WTC11 (cell line): ENCODE results near the gene CASP8. TPM values are rescaled to one million over a fixed set of nuclear protein-coding genes. Genes with fewer than 3 reads are reported as not detected.

Source experiments
- ATAC-seq: fragments of 200-7000 bp; cut with Tn5 transposase; 2 replicates; pipeline ENCODE4 v1.10.0; 2021; ENCODE audit warnings: mild to moderate bottlenecking, moderate library complexity
- CTCF ChIA-PET: fragments of 300-600 bp; sonication (Branson Sonifier 250); formaldehyde crosslinking; loops from one replicate; lab custom pipeline; 2021; ENCODE audit warnings: antibody characterized with exemption; lab: Charles Lee
- POLR2A ChIA-PET: fragments of 350-600 bp; sonication (Branson Sonifier 250); formaldehyde crosslinking; loops from one replicate; lab custom pipeline; 2021; ENCODE audit warnings: antibody characterized with exemption; lab: Charles Lee
- DNase-seq: peaks from one replicate; pipeline ENCODE4 v3.0.0; 2021; ENCODE audit warnings: low spot score
- H3K27ac Mint-ChIP-seq: 2 replicates; pipeline ENCODE4 v1.8.0; 2021; ENCODE audit warnings: mixed read lengths
- H3K27me3 Mint-ChIP-seq: 2 replicates; pipeline ENCODE4 v1.8.0; 2021; ENCODE audit warnings: low read depth, mild to moderate bottlenecking, moderate library complexity, mixed read lengths
- H3K36me3 Mint-ChIP-seq: 2 replicates; pipeline ENCODE4 v1.8.0; 2021; ENCODE audit warnings: mixed read lengths
- H3K4me1 Mint-ChIP-seq: 2 replicates; pipeline ENCODE4 v1.8.0; 2022; ENCODE audit warnings: mixed read lengths
- H3K4me3 Mint-ChIP-seq: 2 replicates; pipeline ENCODE4 v1.8.0; 2021; ENCODE audit warnings: mild to moderate bottlenecking, moderate library complexity, mixed read lengths
- H3K9me3 Mint-ChIP-seq: 2 replicates; pipeline ENCODE4 v1.8.0; 2021; ENCODE audit warnings: mixed read lengths
- ELF4 ChIP-seq: sonication (generic); formaldehyde crosslinking; IDR thresholded peaks from 2 replicates; pipeline ENCODE4 v1.8.1; 2022; ENCODE audit warnings: low read depth, mild to moderate bottlenecking, moderate library complexity, missing genetic modification reagents
- FOXJ3 ChIP-seq: sonication (generic); formaldehyde crosslinking; IDR thresholded peaks from 2 replicates; pipeline ENCODE4 v1.9.0; 2021; ENCODE audit warnings: missing genetic modification reagents, mild to moderate bottlenecking, borderline replicate concordance
- FOXP1 ChIP-seq: sonication (generic); formaldehyde crosslinking; IDR thresholded peaks from 2 replicates; pipeline ENCODE4 v1.8.0; 2022; ENCODE audit warnings: missing genetic modification reagents, mild to moderate bottlenecking, moderate library complexity, borderline replicate concordance
- GRHL2 ChIP-seq: fragments of 250-450 bp; sonication (Bioruptor Pico); IDR thresholded peaks from 2 replicates; pipeline ENCODE4 v1.8.0; 2022; ENCODE audit warnings: mild to moderate bottlenecking, moderate library complexity; ENCODE audit not compliant: insufficient replicate concordance, severe bottlenecking
- KAT7 ChIP-seq: sonication (generic); formaldehyde crosslinking; IDR thresholded peaks from 2 replicates; pipeline ENCODE4 v1.8.1; 2023; ENCODE audit warnings: missing genetic modification reagents, mild to moderate bottlenecking, borderline replicate concordance
- MXD4 ChIP-seq: fragments of 250-450 bp; sonication (Bioruptor Pico); IDR thresholded peaks from 2 replicates; pipeline ENCODE4 v1.8.0; 2021; ENCODE audit warnings: mild to moderate bottlenecking, moderate library complexity, borderline replicate concordance
- MYBL2 ChIP-seq: sonication (generic); formaldehyde crosslinking; IDR thresholded peaks from 2 replicates; pipeline ENCODE4 v1.8.1; 2023; ENCODE audit warnings: mild to moderate bottlenecking, moderate library complexity, missing genetic modification reagents
- NFYB ChIP-seq: sonication (generic); formaldehyde crosslinking; conservative IDR thresholded peaks from 2 replicates; pipeline ENCODE4 v1.8.0; 2022; ENCODE audit warnings: low read depth, missing genetic modification reagents
- NR1H2 ChIP-seq: sonication (generic); formaldehyde crosslinking; IDR thresholded peaks from 2 replicates; pipeline ENCODE4 v1.9.0; 2021; ENCODE audit warnings: mild to moderate bottlenecking, moderate library complexity, missing genetic modification reagents
- OVOL2 ChIP-seq: fragments of 250-450 bp; sonication (Bioruptor Pico); IDR thresholded peaks from 2 replicates; pipeline ENCODE4 v1.9.0; 2021; ENCODE audit warnings: mild to moderate bottlenecking, borderline replicate concordance
- TCF7 ChIP-seq: sonication (generic); formaldehyde crosslinking; IDR thresholded peaks from 2 replicates; pipeline ENCODE4 v1.8.0; 2022; ENCODE audit warnings: mild to moderate bottlenecking, low read depth, missing genetic modification reagents, moderate library complexity
- TEAD4 ChIP-seq: sonication (generic); formaldehyde crosslinking; IDR thresholded peaks from 2 replicates; pipeline ENCODE4 v1.8.0; 2022; ENCODE audit warnings: mild to moderate bottlenecking, missing genetic modification reagents
- TP53 ChIP-seq: sonication (generic); formaldehyde crosslinking; IDR thresholded peaks from 2 replicates; pipeline ENCODE4 v1.8.1; 2023; ENCODE audit warnings: mild to moderate bottlenecking, missing genetic modification reagents
- ZNF317 ChIP-seq: sonication (generic); formaldehyde crosslinking; IDR thresholded peaks from 2 replicates; pipeline ENCODE4 v1.8.1; 2023; ENCODE audit warnings: low read depth, mild to moderate bottlenecking, moderate library complexity, missing genetic modification reagents, borderline replicate concordance
- ZNF423 ChIP-seq: fragments of 250-450 bp; sonication (Bioruptor Pico); IDR thresholded peaks from 2 replicates; pipeline ENCODE4 v2.1.2; 2022; ENCODE audit warnings: mild to moderate bottlenecking, moderate library complexity
- total RNA-seq: library from RNA; stranded (reverse); gene quantifications from 3 replicates; pipeline ENCODE4 v1.2.3, GENCODE V29; 2021
- TF ChIP-seq, protein P1 (sequence below): sonication (generic); formaldehyde crosslinking; IDR thresholded peaks from 2 replicates; pipeline ENCODE4 v1.8.1; 2023; ENCODE audit warnings: mild to moderate bottlenecking, missing genetic modification reagents, moderate library complexity
- TF ChIP-seq, protein P2 (sequence below): sonication (generic); formaldehyde crosslinking; IDR thresholded peaks from 2 replicates; pipeline ENCODE4 v1.8.1; 2023; ENCODE audit warnings: mild to moderate bottlenecking, moderate library complexity, missing genetic modification reagents
- TF ChIP-seq, protein P3 (sequence below): sonication (generic); formaldehyde crosslinking; conservative IDR thresholded peaks from 2 replicates; pipeline ENCODE4 v1.8.1; 2023; ENCODE audit warnings: mild to moderate bottlenecking, low read depth, missing genetic modification reagents, moderate library complexity
- TF ChIP-seq, protein P4 (sequence below): sonication (generic); formaldehyde crosslinking; IDR thresholded peaks from 2 replicates; pipeline ENCODE4 v1.8.1; 2023; ENCODE audit warnings: mild to moderate bottlenecking, missing genetic modification reagents, moderate library complexity
- TF ChIP-seq, protein P5 (sequence below): sonication (generic); formaldehyde crosslinking; IDR thresholded peaks from 2 replicates; pipeline ENCODE4 v1.8.1; 2022; ENCODE audit warnings: low read depth, mild to moderate bottlenecking, moderate library complexity, missing genetic modification reagents, borderline replicate concordance
- TF ChIP-seq, protein P6 (sequence below): sonication (generic); formaldehyde crosslinking; conservative IDR thresholded peaks from 2 replicates; pipeline ENCODE4 v1.8.1; 2022; ENCODE audit warnings: mild to moderate bottlenecking, missing genetic modification reagents
- TF ChIP-seq, protein P7 (sequence below): sonication (generic); formaldehyde crosslinking; IDR thresholded peaks from 2 replicates; pipeline ENCODE4 v1.8.1; 2022; ENCODE audit warnings: mild to moderate bottlenecking, moderate library complexity, missing genetic modification reagents

The CASP8 gene
- total RNA-seq, 1 experiment from 2014 or later = 4.4 TPM

DNA sequence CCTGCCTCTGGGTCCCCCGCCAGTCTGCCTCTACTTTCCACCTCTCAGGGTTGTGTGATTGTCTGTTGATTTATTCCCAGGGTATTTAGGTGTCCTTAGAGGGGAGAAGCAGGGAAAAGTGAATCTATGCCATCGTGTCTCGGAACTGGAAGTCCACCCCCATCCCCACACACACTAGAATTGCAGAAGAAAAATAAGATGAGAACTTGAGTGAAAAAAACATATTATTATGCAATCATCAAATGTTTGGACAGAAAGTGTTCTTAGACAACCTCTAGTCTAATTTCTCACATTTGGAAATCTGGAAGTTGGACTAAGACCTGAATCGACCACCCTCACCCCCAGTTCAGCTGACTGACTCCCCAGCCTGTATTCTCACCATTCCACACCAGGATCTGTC is 14.1 kb upstream of the CASP8 start:
- CTCF ChIA-PET = interaction anchor here (3.4 kb wide), 1 partner anchor 14 kb away, joined by 12 read pairs; no protein-coding TSS in a partner anchor
- no peak for TF ChIP-seq ZNF317 (CRISPR knock-in tag)
- TF ChIP-seq FOXP1 (CRISPR knock-in tag) = no peak
- TF ChIP-seq, protein P1, sequence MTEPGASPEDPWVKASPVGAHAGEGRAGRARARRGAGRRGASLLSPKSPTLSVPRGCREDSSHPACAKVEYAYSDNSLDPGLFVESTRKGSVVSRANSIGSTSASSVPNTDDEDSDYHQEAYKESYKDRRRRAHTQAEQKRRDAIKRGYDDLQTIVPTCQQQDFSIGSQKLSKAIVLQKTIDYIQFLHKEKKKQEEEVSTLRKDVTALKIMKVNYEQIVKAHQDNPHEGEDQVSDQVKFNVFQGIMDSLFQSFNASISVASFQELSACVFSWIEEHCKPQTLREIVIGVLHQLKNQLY (CRISPR knock-in tag) = no peak
- TF ChIP-seq, protein P2, sequence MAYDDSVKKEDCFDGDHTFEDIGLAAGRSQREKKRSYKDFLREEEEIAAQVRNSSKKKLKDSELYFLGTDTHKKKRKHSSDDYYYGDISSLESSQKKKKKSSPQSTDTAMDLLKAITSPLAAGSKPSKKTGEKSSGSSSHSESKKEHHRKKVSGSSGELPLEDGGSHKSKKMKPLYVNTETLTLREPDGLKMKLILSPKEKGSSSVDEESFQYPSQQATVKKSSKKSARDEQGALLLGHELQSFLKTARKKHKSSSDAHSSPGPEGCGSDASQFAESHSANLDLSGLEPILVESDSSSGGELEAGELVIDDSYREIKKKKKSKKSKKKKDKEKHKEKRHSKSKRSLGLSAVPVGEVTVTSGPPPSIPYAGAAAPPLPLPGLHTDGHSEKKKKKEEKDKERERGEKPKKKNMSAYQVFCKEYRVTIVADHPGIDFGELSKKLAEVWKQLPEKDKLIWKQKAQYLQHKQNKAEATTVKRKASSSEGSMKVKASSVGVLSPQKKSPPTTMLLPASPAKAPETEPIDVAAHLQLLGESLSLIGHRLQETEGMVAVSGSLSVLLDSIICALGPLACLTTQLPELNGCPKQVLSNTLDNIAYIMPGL (CRISPR knock-in tag) = no peak
- TF ChIP-seq TCF7 (CRISPR knock-in tag) = no peak
- TF ChIP-seq TP53 (CRISPR knock-in tag) = no peak
- TF ChIP-seq, protein P3, sequence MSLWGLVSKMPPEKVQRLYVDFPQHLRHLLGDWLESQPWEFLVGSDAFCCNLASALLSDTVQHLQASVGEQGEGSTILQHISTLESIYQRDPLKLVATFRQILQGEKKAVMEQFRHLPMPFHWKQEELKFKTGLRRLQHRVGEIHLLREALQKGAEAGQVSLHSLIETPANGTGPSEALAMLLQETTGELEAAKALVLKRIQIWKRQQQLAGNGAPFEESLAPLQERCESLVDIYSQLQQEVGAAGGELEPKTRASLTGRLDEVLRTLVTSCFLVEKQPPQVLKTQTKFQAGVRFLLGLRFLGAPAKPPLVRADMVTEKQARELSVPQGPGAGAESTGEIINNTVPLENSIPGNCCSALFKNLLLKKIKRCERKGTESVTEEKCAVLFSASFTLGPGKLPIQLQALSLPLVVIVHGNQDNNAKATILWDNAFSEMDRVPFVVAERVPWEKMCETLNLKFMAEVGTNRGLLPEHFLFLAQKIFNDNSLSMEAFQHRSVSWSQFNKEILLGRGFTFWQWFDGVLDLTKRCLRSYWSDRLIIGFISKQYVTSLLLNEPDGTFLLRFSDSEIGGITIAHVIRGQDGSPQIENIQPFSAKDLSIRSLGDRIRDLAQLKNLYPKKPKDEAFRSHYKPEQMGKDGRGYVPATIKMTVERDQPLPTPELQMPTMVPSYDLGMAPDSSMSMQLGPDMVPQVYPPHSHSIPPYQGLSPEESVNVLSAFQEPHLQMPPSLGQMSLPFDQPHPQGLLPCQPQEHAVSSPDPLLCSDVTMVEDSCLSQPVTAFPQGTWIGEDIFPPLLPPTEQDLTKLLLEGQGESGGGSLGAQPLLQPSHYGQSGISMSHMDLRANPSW = no peak
- TF ChIP-seq GRHL2 (CRISPR knock-in tag) = no peak
- no peak for TF ChIP-seq OVOL2 (CRISPR knock-in tag)
- TF ChIP-seq, protein P4, sequence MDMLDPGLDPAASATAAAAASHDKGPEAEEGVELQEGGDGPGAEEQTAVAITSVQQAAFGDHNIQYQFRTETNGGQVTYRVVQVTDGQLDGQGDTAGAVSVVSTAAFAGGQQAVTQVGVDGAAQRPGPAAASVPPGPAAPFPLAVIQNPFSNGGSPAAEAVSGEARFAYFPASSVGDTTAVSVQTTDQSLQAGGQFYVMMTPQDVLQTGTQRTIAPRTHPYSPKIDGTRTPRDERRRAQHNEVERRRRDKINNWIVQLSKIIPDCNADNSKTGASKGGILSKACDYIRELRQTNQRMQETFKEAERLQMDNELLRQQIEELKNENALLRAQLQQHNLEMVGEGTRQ (CRISPR knock-in tag) = no peak
- TF ChIP-seq MXD4 (CRISPR knock-in tag) = no peak
- Mint-ChIP-seq H3K4me1 (no peaks in the 10 kb centered on the region), H3K9me3 (peaks cover 28% of the 10 kb centered on the region), H3K27ac (no peak overlapping the region), H3K36me3 (peaks cover 7% of the 10 kb centered on the region), H3K27me3 (no peaks in the 10 kb centered on the region), H3K4me3 (no peak overlapping the region)
- POLR2A ChIA-PET = no interaction called here
- ATAC-seq (no peak), DNase-seq (no peak)

DNA sequence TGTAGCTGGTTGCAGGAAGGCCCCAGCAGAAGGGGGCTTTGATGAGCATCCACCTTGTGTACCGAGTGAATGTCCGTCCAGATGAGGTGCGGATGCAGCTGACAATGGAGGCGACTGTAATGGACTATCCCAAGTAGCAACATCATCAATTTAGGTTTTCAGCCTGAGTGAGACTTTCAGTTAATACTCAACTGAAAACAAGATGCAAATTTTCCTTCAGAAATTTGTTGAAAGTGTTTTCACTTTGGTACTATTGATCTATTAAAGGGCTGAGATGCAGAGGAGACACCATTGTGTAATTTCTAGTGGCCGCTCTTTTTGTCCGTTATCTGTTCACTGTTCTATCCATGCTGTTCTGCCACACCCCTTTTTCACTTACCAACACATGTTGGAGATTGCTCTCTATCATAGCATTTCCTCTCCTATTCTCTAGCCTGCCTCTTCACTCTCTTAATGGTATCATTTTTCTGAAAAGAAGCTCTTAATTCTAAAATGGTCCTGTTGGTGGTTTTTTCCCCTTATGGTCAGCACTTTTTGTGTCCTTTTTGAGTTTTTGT is 12.0 kb upstream of the CASP8 start:
- H3K27me3 Mint-ChIP-seq = no peaks in the 10 kb centered on the region
- no peak for ATAC-seq
- H3K9me3 Mint-ChIP-seq = peaks cover 20% of the 10 kb centered on the region
- H3K4me3 Mint-ChIP-seq = no peak overlapping the region
- H3K4me1 Mint-ChIP-seq = no peaks in the 10 kb centered on the region
- POLR2A ChIA-PET = no interaction called here
- no peak for DNase-seq
- TF ChIP-seq, protein P5, sequence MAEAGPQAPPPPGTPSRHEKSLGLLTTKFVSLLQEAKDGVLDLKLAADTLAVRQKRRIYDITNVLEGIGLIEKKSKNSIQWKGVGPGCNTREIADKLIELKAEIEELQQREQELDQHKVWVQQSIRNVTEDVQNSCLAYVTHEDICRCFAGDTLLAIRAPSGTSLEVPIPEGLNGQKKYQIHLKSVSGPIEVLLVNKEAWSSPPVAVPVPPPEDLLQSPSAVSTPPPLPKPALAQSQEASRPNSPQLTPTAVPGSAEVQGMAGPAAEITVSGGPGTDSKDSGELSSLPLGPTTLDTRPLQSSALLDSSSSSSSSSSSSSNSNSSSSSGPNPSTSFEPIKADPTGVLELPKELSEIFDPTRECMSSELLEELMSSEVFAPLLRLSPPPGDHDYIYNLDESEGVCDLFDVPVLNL (CRISPR knock-in tag) = no peak
- TF ChIP-seq KAT7 (CRISPR knock-in tag) (no peak), FOXJ3 (CRISPR knock-in tag) (no peak), TEAD4 (CRISPR knock-in tag) (no peak), NR1H2 (CRISPR knock-in tag) (no peak), NFYB (CRISPR knock-in tag) (no peak), ELF4 (CRISPR knock-in tag) (no peak), MYBL2 (CRISPR knock-in tag) (no peak), ZNF423 (CRISPR knock-in tag) (no peak)
- TF ChIP-seq, protein P6, sequence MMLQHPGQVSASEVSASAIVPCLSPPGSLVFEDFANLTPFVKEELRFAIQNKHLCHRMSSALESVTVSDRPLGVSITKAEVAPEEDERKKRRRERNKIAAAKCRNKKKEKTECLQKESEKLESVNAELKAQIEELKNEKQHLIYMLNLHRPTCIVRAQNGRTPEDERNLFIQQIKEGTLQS (CRISPR knock-in tag) = no peak
- TF ChIP-seq, protein P7, sequence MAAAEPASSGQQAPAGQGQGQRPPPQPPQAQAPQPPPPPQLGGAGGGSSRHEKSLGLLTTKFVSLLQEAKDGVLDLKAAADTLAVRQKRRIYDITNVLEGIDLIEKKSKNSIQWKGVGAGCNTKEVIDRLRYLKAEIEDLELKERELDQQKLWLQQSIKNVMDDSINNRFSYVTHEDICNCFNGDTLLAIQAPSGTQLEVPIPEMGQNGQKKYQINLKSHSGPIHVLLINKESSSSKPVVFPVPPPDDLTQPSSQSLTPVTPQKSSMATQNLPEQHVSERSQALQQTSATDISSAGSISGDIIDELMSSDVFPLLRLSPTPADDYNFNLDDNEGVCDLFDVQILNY (CRISPR knock-in tag) = no peak
- CTCF ChIA-PET = interaction anchor here (1.7 kb wide), 1 partner anchor 16 kb away, joined by 3 read pairs; no protein-coding TSS in a partner anchor
- H3K36me3 Mint-ChIP-seq = peaks cover 7% of the 10 kb centered on the region
- no peak overlapping the region for H3K27ac Mint-ChIP-seq
